HTERT RPE-1 (cell line): ENCODE data around the gene MAP1B.

Source experiments
- in situ Hi-C: fragments of 300-500 bp; cut with MboI; formaldehyde crosslinking; loops from 4 replicates; pipeline ENCODE4 v1.14.3; 2020; ENCODE audit warnings: low sequenced_read_pairs

MAP1B gene

GRCh38 chr5:72093824-72094223 is 13.5 kb upstream of the MAP1B start:
- in situ Hi-C loops = no loop called here

DNA sequence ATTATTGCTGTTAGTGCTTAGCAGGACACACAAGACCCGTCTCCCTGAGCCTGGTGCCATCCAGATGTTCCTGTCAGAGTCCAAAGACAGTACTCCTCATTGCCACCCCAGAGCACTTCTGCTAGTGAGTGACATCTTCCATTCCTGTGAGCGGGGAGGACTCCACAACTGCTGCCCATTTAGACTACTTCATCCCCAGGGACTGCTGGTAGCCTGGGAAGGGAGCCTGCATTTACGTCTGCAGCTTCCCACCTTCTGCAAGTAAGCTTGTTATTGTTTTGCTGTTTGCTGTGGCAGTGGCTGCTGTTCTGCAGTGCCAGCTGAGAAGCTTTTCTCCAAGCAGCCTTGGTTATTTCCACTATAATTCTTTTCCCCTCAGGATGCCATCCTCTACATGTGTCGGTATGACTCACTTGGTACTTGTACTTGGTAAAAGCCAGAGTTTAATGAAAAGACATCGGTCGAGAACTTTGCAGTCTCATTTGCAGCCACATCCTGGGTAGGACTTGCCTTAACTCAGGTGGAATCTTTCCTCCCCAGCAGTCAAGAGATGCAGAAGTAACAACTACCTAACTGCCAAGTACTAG is 10.6 kb upstream of the MAP1B start:
- in situ Hi-C loops = no loop called here

DNA sequence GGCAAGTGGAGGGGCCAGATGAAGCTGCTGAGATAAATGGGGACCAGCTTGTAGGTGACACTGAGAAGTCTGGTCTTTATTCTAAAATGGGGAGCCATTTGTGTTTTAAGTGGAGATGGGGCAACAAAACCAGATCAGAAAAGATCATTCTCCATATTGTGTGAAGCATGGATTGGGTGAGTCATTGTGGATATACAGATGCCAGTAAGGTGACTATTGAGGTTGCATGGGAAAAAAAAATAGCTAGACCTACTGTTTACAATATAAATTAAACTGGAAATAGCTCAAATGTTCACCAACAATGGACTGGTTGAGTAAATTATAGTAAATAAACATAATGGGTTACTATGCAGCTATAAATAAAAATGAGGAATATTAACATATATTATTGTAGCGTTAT is 5.4 kb upstream of the MAP1B start:
- in situ Hi-C loops = no loop called here

DNA sequence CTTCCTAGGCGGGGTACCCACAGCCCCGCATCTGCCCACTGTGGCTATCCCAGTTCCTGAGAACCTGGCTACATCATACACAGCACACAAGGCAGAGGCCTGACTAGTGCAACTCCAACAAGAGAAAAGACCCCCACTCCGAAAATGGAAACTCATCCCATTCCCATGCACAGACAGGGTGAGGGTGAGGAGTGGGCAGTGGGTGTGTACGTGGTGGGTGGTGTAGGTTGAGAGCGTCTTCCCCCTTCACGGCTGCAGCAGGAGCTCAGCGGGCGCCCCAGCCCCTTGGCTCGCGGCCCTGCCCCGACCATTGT is 501 bp upstream of the MAP1B start:
- in situ Hi-C loops = no loop called here

DNA sequence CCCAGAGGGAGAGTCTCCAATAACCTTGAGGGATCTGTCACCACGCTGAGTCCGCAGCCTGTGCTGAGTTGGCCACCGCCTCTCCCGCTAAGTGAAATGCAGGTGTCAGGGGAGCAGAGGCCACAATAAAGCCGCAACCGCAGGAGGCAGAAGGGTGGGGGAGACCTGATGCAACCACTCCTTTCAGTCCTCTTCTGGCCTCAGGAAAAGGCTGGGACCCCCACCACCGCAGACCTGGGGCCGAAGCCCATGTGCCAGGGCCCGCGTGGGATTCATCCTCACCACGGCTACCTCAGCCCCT is 576 bp downstream of the MAP1B start:
- in situ Hi-C loops = no loop called here

DNA sequence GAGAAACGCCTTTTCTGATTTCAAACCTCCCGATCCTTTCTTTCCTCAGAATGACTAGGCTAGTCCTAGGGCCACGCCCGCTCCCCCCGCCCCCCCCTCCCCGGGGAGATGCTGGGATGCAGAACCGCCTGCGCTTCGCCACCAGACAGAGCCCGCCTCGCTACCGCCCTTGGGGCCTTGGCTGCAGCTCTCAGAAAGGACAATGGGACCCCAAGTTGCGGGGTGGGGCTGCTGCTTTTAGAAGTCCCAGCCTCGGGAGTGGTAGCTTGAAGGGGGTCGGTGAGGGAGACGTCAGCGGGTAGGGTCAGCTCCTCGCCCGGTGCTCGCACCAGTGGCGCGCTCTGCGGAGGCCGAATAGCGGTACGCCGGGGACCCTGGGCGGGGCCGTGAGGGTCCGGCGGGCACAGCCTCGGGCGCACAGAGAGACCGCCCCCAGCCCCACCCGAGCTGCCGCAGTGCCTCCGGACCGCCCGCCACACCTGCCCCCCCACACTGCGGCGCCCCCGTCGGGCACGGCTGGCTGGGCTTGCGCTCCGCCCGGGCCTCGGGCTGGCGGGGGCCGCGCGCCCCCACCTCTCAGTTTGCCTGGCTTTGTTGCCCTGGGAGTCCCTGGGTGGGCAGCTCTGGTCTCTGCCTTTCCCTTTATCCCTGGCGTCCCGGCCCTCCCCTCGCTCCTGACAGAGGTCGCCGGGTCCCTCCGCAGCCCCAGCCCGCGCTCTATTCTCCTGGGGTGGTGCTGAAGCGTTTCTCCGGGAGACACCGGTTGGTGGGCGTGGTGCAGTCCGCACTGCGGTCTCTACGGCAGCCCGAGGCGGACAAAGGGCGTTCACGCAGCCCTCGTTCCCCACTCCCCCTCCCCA is 1.2 kb downstream of the MAP1B start:
- in situ Hi-C loops = no loop called here

DNA sequence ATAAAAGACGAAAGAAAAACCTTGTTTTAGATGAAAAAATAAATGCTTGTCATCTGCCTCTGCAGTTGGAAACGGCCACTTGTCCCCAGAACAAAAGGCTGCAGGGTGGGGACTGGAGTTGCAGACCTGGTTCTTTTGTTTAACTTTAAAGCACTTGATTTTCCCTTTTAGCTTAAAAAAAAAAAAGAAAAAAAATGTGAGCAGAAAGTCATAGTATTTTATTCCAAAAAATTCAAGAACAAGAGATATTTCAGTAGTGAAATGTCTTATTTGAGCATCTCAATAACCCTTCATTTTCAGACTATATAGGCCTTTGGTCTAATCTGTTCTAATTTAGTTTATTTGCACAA is 1.8 kb downstream of the MAP1B start:
- in situ Hi-C loops = no loop called here

DNA sequence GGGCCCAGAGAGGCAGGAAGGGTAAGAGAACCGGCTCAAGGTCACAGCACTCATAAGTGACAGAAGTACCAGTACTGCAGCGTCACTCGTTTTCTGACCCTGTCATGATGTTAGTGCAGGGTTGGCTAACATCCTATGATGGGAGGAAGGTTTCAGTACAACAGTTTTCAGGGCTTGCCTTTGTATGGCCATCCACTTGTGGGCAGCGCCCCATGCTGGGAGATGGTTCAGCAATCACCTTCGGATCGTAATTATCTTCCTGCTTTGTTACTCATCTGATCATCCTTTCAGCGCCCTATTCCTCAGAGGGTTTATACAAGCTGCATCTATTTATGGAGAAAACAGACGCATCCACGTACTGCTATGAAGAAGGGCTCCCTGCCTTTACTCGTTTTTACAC is 2.4 kb downstream of the MAP1B start:
- in situ Hi-C loops = no loop called here

- in situ Hi-C loops = no loop called here
These were observed 3.2 kb downstream of the MAP1B start for GRCh38 chr5:72110394-72111013.

DNA sequence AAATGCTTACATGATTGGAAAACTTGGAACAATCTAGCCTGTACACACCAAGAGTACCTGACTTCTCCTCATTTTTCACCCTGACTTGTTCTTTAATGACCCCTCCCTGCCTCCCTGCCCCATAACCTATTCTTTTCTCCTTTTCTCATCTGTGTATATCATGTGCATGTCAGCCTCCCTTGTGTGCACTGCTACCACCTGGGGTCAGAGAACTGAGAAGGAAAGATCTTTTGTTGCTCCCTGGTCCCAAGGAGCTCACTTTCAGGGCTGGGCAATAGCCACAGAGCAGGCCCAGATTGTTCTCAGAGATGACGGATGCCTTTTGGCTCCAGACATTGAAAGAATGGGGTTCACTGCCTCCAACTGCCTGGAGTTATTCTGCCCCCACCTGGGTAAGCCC is 5.1 kb downstream of the MAP1B start:
- in situ Hi-C loops = no loop called here

DNA sequence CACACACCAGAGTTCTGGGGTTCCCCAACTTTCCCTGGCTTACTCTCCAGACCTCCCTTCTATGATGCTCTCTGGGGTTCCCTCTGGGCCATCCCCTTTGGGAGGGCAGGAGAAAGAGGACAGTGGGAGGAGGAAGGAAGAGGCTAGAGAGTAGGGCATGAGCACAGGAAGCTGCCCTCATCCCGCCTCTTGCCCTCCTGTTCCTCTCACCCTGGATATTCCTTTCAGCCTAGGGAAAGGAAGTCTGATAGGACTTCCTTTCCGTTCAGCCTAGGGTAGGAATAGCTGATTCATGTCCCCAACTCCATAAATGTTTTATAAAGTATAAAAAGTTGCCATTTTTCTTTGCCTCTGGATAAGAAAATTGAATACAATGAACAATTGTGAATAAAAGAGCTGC is 7.4 kb downstream of the MAP1B start:
- in situ Hi-C loops = no loop called here

DNA sequence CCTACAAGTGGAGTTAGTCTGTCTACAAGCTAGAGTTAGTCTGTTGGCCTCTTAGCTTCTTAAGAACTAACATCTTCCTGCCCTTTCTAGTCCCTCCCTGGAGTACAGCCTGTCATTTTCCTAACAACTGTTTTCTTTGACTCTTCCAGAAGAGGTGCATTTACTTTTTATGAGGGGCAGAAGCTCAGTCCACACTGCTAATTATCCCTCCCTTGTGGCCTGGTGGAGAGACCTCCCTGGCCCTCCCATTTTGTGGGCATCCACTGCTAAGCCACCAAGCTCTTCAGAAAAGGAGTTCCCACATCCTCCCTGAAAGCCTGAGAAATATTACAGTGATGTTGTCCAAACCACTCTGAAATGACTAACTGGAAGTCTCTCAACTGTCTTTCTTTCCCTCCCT is 8.0 kb downstream of the MAP1B start:
- in situ Hi-C loops = no loop called here

- in situ Hi-C loops = no loop called here
These were observed 10.0 kb downstream of the MAP1B start for GRCh38 chr5:72117307-72117706.

DNA sequence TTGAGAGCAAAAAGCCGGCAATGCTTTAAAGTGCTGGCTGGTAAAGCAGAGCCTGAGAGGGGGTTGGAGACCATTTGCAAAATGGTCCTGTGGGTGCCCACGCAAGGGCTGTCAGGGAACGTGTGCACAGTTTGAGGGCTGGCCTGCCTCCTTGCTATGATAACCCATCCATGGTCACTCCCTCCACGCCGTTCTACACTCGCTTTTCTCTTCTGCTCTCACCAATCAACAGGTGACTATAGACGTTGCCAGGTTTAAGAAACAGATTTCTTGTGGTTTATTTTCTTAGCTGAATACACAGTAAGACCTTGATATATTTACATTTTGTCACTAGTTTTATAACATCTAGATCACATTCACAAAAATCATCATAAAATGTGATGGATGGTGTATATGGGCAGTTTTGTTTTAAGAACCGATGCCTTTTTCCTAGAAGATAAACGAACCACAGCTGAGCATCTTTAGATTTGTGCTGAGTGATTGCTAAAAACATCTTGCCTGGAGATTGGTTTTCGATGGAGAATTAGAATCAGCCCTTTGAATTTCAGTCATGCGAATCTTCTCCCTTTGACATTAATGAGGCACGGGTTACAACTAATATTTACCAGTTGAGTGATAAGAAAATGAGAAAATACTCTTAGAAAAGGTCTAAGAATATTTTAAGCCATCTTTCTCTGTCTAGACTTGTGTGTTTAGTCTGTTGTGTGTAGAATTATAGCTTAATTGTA is 13.9 kb downstream of the MAP1B start:
- in situ Hi-C loops = no loop called here

- in situ Hi-C loops = no loop called here
These were observed 14.6 kb downstream of the MAP1B start for GRCh38 chr5:72121780-72122445.

- in situ Hi-C loops = no loop called here
These were observed 15.3 kb downstream of the MAP1B start for GRCh38 chr5:72122602-72123001.

- in situ Hi-C loops = no loop called here
These were observed 16.6 kb downstream of the MAP1B start for GRCh38 chr5:72123764-72124376.

DNA sequence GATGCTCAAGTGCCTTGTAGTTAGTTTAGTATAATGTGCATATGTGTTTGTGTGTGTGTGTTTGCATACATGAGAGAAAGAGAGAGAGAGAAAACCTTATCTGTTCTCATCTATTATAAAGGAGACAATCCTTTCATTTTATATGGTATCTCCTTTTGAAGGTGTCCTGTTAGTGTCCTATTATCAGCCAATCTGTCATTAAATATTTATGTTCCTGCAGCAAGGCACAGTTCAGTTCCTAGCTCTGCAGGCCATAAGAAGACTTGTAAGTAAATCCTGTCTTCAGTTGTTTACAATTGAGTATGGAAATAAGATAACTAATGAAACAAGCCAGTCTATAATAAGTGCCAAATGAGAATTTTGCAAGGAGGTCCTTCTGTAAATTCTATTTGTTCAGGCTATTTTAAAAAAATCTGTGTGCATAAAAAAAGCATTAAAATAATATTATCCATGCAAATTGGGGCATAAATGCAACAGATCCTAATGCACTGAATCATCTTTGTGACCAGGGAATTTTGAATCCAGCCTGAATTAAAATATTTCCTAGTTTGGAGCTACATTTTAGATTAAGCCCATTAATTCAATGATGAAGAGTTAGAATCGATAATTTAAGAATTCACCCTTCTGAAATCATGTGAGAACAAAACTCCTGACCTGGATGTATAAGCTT is 18.1 kb downstream of the MAP1B start:
- in situ Hi-C loops = no loop called here

- in situ Hi-C loops = no loop called here
These were observed 18.8 kb downstream of the MAP1B start for GRCh38 chr5:72125941-72126620.

DNA sequence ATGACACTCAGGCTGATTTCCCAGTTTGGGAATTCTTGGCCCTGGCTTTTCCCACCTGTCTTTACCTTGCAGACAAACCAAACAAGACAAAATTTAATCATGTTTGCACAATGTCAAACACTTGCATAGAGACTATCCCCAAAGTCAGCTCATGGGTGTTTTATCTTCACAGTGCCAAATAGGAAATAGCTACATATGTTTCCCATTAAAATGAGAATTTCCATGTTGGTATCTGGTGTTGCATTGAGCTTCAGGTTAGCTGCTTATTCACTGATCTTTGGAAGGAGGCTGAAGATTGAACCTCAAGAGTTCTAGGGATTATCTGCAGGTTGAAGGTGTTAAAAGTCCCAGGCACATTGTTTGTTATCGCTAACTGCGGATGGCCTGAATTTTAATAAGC is 19.5 kb downstream of the MAP1B start:
- in situ Hi-C loops = no loop called here
